Effector memory CD4-positive, alpha-beta T cell (primary cell): Measurements from ENCODE around the gene DDX5.
"Not testable (repeated sequence)": the region's sequence is repeated elsewhere in the genome, so short reads cannot be mapped to it uniquely, and the experiment has no call there.

Experiments used
- DNase-seq, 3 donors: peaks; one replicate each; pipeline ENCODE4 v3.0.0-alpha.2; 2020
- H3K27ac ChIP-seq: 2 replicates; pipeline ENCODE4 v1.7.0; 2013; ENCODE audit warnings: mild to moderate bottlenecking, low read length, moderate library complexity; ENCODE audit not compliant: insufficient read depth, poor library complexity, severe bottlenecking
- H3K27me3 ChIP-seq: replicated peaks from 2 replicates; pipeline ENCODE4 v1.7.0; 2013; ENCODE audit warnings: mild to moderate bottlenecking, low read length; ENCODE audit not compliant: insufficient read depth, control insufficient read depth, poor library complexity, severe bottlenecking
- H3K36me3 ChIP-seq: 2 replicates; pipeline ENCODE4 v1.7.0; 2013; ENCODE audit warnings: mild to moderate bottlenecking, low read length, moderate library complexity; ENCODE audit not compliant: control insufficient read depth, insufficient read depth
- H3K4me1 ChIP-seq: 2 replicates; pipeline ENCODE4 v1.7.0; 2013; ENCODE audit warnings: low read length, mild to moderate bottlenecking; ENCODE audit not compliant: control insufficient read depth, insufficient read depth, poor library complexity, severe bottlenecking
- H3K4me3 ChIP-seq: 2 replicates; pipeline ENCODE4 v1.7.0; 2013; ENCODE audit warnings: low read length, low read depth, mild to moderate bottlenecking; ENCODE audit not compliant: insufficient read depth, poor library complexity, severe bottlenecking
- H3K9me3 ChIP-seq: 2 replicates; pipeline ENCODE4 v1.7.0; 2013; ENCODE audit warnings: mild to moderate bottlenecking, low read length, moderate library complexity; ENCODE audit not compliant: control insufficient read depth

DDX5 gene

DNA sequence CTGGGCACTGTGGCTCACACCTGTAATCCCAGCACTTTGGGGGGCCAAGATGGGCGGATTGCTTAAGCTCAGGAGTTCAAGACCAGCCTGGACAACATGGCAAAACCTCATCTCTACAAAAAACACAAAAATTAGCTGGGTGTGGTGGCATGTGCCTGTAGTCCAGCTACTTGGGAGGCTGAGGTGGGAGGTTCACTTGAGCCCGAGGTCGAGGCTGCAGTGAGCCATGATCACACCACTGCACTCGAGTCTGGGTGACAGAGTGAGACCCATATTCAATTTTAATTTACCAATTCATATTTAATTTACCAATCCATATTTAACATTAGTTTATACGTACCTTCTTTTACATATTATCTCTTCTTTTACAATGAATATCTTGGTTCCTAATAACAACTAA lies 10.8 kb downstream of the DDX5 start:
- peaks cover 24% of the 10 kb centered on the region for H3K4me1 ChIP-seq
- not testable (repeated sequence) for DNase-seq, H3K27ac ChIP-seq, H3K27me3 ChIP-seq, H3K9me3 ChIP-seq, H3K4me3 ChIP-seq
- peaks cover 29% of the 10 kb centered on the region for H3K36me3 ChIP-seq

DNA sequence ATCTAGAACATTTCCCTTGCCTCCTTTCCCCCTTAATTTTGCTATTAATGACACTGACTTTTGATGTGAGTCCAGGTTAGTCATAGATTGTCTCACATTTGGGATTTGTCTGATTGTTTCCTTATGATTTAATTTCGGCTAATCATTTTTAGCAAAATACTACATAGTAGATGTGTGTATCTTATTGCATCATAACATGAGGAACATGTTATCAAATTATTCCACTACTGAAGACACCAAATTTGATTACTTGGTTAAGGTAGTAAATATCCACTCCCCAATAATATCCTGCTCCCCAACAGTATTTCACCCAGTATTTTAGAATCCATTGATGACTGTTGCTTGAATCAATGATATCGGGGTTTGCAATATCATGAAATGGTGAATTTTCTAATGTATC lies 12.0 kb downstream of the DDX5 start:
- Histone ChIP-seq H3K27ac (no peak overlapping the region), H3K36me3 (peaks cover 20% of the 10 kb centered on the region), H3K4me3 (no peak overlapping the region), H3K27me3 (no peaks in the 10 kb centered on the region), H3K9me3 (no peaks in the 10 kb centered on the region), H3K4me1 (peaks cover 24% of the 10 kb centered on the region)
- no peak for DNase-seq

DNA sequence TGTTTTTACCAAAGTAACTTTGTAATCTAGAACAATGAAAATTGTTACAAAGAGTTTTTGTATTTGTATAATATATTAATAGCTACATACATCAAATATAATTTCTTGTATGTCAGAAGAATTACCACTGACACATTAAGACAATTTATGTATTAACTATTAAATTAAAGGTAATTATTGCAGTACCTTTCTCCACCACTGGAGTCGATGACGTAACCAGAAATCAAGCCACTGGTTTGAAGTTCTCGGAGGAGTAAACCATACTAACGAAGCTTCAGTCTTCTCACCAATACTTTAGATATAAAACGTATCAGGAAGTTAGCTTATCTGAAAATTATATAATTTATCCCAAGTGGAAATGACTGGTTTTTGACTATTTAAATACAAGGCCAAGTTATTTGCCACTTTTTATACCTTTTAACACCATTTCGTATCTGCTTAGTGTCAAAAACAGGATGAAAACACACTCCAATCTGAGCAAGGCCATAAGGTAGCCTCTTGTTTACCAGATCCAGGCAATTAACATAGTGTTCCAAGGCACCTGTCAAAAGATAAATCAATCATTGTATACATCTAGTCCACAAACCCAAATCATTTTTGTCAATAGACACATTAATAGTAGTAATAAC lies 13.5 kb downstream of the DDX5 start:
- peaks cover 12% of the 10 kb centered on the region for H3K36me3 ChIP-seq
- no peak overlapping the region for H3K4me3 ChIP-seq
- no peaks in the 10 kb centered on the region for H3K27me3 ChIP-seq
- H3K9me3 ChIP-seq = no peaks in the 10 kb centered on the region
- peaks cover 18% of the 10 kb centered on the region for H3K4me1 ChIP-seq
- H3K27ac ChIP-seq = no peak overlapping the region
- peak in 1 of 3 donors; percentile 42 for DNase-seq

DNA sequence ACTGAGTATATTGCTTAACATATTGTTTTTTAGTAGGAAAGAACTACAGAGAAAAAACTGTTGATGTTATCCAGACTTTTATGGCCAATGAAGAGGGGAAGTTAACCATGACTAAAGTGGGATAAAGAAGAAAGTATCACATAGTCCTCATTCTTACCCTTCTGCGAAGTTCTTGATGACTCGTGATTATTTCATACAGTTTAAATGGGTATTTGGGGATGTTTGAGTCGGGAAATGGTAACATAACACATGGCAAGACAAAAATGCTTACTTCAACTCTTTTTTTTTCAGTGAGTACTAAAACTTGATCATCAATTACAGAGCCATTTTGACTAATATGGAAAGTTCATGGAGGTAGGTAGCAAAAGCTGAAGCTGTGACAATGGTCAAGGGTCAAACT lies 14.1 kb downstream of the DDX5 start:
- Histone ChIP-seq H3K9me3 (no peaks in the 10 kb centered on the region), H3K36me3 (peaks cover 14% of the 10 kb centered on the region), H3K27me3 (no peaks in the 10 kb centered on the region), H3K27ac (no peak overlapping the region), H3K4me1 (peaks cover 14% of the 10 kb centered on the region), H3K4me3 (no peak overlapping the region)
- no peak for DNase-seq

DNA sequence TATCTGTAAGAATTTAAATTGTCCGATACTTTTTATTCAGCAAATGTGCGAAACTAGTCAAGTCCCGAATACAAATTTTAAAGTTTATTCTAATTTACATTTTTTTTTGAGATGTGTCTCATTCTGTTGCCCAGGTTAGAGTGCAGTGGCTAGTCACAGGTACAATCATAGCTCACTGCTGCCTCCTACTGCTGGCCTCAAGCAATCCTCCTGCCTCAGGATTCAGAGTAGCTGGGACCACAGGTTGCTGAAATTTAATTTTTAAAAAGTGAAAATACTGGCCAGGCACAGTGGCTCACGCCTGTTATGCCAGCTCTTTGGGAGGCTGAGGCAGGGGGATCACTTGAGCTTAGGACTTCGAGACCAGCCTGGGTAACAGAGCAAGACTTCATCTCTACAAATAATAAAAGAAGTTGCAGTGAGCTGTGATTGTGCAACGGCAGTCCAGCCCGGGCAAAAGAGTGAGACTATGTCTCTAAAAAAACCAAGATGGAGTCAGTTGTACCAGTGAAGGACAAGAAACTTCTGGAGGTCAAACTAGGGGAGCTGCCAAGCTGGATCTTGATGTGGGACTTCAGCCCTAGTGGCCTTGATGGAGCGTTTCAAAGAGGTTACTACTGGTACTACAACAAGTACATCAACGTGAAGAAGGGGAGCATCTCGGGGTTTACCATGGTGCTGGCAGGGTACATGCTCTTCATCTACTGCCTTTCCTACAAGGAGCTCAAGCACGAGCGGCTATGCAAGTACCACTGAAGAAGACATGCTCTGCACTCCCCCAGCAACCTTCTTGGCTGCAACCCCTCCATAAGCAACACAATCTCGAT lies 14.8 kb downstream of the DDX5 start:
- Histone ChIP-seq H3K9me3 (no peaks in the 10 kb centered on the region), H3K36me3 (peaks cover 19% of the 10 kb centered on the region), H3K4me3 (no peak overlapping the region), H3K4me1 (peaks cover 14% of the 10 kb centered on the region), H3K27ac (no peak overlapping the region), H3K27me3 (no peaks in the 10 kb centered on the region)
- DNase-seq = peak in 1 of 3 donors; percentile 12

DNA sequence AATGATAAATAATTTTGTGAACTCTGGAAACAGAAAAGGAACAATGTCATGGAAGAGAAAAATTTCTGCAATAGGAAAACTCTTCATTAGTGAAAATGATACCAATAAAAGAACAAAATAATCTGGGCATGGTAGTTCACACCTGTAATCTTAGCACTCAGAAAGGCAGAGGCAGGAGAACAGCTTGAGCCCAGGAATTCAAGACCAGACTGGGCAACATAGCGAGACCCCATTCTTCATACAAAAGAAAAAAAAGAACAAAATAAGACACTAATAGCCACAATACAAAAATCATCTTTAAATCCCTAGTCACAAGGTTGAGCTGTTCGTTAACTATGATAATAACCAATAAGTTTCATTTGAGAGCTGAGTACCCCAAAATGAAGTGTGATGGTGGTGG lies 17.8 kb downstream of the DDX5 start:
- no peaks in the 10 kb centered on the region for H3K27me3 ChIP-seq
- peaks cover 4% of the 10 kb centered on the region for H3K4me1 ChIP-seq
- H3K27ac ChIP-seq = no peak overlapping the region
- H3K36me3 ChIP-seq = peaks cover 26% of the 10 kb centered on the region
- no peak overlapping the region for H3K4me3 ChIP-seq
- H3K9me3 ChIP-seq = no peaks in the 10 kb centered on the region
- no peak for DNase-seq

DNA sequence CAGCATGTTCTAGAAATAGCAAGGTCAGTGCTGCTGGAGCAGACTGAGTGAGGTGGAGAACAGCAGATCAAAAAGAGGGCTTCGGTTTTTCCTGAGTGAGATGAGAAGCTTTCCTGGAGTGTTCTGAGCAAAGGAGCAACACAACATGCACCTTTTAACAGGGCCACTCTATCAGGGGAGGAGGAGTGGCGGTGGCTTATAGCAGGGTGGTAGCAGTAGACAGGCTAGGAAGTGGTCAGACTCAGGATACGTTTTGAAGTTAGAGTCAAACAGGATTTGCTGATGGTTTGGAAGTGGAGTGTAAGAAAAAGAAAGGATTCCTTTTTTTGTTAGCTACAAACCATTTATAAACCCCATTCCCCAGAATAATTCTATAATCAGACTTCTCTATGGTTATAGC lies 21.7 kb downstream of the DDX5 start:
- Histone ChIP-seq H3K4me1 (peaks cover 4% of the 10 kb centered on the region), H3K27me3 (no peaks in the 10 kb centered on the region), H3K27ac (no peak overlapping the region), H3K9me3 (no peaks in the 10 kb centered on the region), H3K36me3 (peaks cover 31% of the 10 kb centered on the region), H3K4me3 (no peak overlapping the region)
- DNase-seq = no peak

DNA sequence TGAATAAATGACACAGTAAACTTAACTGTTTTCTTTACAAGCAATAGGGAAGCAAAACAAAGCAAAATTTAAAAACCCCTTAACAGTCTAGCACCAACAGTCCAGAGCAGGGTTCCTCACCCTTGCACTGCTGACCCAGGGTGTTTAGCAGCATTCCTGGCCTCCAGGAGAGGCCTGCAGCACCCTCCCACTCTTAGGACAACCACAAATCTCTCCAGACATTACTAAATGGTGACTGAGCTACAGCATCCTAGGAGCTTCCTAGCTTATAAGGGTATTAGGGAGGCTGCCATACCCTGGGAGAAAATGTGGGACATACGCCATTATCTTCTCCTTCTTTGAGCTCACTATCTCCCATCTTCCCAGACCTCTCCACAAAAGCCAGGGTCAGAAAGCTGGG lies 25.1 kb downstream of the DDX5 start:
- H3K27ac ChIP-seq = no peak overlapping the region
- no peaks in the 10 kb centered on the region for H3K9me3 ChIP-seq
- peaks cover 24% of the 10 kb centered on the region for H3K36me3 ChIP-seq
- no peak overlapping the region for H3K4me3 ChIP-seq
- H3K27me3 ChIP-seq = no peaks in the 10 kb centered on the region
- peaks cover 4% of the 10 kb centered on the region for H3K4me1 ChIP-seq
- DNase-seq = no peak

DNA sequence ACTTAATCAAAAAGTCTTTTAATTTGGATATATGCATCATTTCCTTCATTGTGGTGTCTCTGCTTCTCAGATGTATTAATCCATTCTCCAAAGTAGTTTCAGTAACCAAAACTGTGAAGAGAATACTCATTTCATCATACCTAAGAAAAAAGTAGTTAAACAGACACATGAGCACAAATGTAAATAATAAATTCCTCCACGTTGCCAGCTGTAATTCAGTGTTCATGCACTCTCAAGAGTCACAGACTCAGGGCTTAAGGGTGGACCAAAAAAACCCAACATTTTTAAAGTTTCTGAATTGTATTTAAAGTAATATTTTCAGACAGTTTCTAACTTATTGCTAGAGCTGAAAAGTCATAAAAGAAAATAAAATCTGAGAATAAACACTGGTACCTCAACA lies 28.2 kb downstream of the DDX5 start:
- H3K27me3 ChIP-seq = no peaks in the 10 kb centered on the region
- H3K9me3 ChIP-seq = no peaks in the 10 kb centered on the region
- no peak overlapping the region for H3K27ac ChIP-seq
- H3K36me3 ChIP-seq = peaks cover 15% of the 10 kb centered on the region
- H3K4me3 ChIP-seq = no peak overlapping the region
- DNase-seq = no peak
- no peaks in the 10 kb centered on the region for H3K4me1 ChIP-seq

DNA sequence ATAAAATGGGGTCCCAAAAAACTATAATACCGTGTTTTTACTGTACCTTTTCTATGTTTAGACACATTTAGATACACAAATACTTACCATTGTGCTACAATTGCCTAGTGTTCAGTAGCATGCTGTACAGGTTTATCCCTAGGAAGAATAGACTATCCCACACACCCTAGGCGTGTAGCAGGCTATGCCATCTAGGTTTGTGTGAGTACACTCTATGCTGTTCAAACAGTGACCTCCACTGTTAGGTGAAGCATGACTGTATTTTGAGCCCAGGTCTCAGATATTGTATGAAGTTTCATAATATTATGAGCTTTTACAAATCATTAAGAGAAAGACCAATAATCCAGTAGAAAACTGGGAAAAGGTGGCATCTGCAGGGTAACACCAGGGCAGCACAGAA lies 33.5 kb downstream of the DDX5 start:
- Histone ChIP-seq H3K4me1 (no peaks in the 10 kb centered on the region), H3K36me3 (peaks cover 5% of the 10 kb centered on the region), H3K9me3 (no peaks in the 10 kb centered on the region), H3K27ac (no peak overlapping the region), H3K27me3 (no peaks in the 10 kb centered on the region), H3K4me3 (no peak overlapping the region)
- DNase-seq = no peak
